HG03064 (cell line): ENCODE measurements around the gene ABHD14A.
A peak's percentile ranks its signal among the peaks of the same experiment; 100 is the strongest.
"Not testable (repeated sequence)": the region's sequence is repeated elsewhere in the genome, so short reads cannot be mapped to it uniquely, and the experiment has no call there.

ENCODE experiments used
- ATAC-seq: cut with Tn5 transposase; IDR thresholded peaks from one replicate; pipeline ENCODE4 v1.9.1; 2021; ENCODE audit warnings: low read depth; ENCODE audit not compliant: unreplicated experiment

ABHD14A gene

GRCh38 chr3:51990501-51990971 is 15.7 kb downstream of the ABHD14A start:
- not testable (repeated sequence) for ATAC-seq

GRCh38 chr3:51992017-51992682 is 17.3 kb downstream of the ABHD14A start:
- ATAC-seq, result no peak

GRCh38 chr3:51993657-51994056 is 18.8 kb downstream of the ABHD14A start:
- not testable (repeated sequence) for ATAC-seq

GRCh38 chr3:51994530-51994929 is 19.7 kb downstream of the ABHD14A start:
- ATAC-seq, result no peak

GRCh38 chr3:51995346-51996163 is 20.7 kb downstream of the ABHD14A start, which contains the start of gene RPL29:
RPL29 (minus strand) TSS chr3:51995895; CDS start chr3:51995461, 434 bp downstream.
- ATAC-seq, result peak; percentile 88

- no peak for ATAC-seq
These were observed 22.3 kb downstream of the ABHD14A start for GRCh38 chr3:51997172-51997571.

- ATAC-seq, result no peak
These were observed 23.2 kb downstream of the ABHD14A start for GRCh38 chr3:51997935-51998596.

- no peak for ATAC-seq
These were observed 23.9 kb downstream of the ABHD14A start for GRCh38 chr3:51998774-51999173.

GRCh38 chr3:51999846-52000245 is 25.0 kb downstream of the ABHD14A start:
- ATAC-seq, result no peak

GRCh38 chr3:52001443-52001974 is 26.6 kb downstream of the ABHD14A start:
- no peak for ATAC-seq

- ATAC-seq, result no peak
These were observed 27.9 kb downstream of the ABHD14A start for GRCh38 chr3:52002748-52003147.

GRCh38 chr3:52004163-52004787 is 29.4 kb downstream of the ABHD14A start:
- no peak for ATAC-seq

GRCh38 chr3:52004906-52005395 is 30.1 kb downstream of the ABHD14A start:
- ATAC-seq, result no peak

- ATAC-seq, result no peak
These were observed 30.7 kb downstream of the ABHD14A start for GRCh38 chr3:52005571-52005986.

- ATAC-seq, result no peak
These were observed 31.4 kb downstream of the ABHD14A start for GRCh38 chr3:52006017-52006819.

GRCh38 chr3:52006820-52007133 is 31.9 kb downstream of the ABHD14A start:
- no peak for ATAC-seq

- no peak for ATAC-seq
These were observed 32.4 kb downstream of the ABHD14A start for GRCh38 chr3:52007291-52007690.

GRCh38 chr3:52010431-52010830 is 35.6 kb downstream of the ABHD14A start:
- no peak for ATAC-seq

- no peak for ATAC-seq
These were observed 37.8 kb downstream of the ABHD14A start for GRCh38 chr3:52012699-52013098.
